GM19395 (cell line): ENCODE measurements around the gene BAIAP2L1.

Source experiments
- ATAC-seq: cut with Tn5 transposase; IDR thresholded peaks from one replicate; pipeline ENCODE4 v1.9.1; 2021; ENCODE audit warnings: mild to moderate bottlenecking, moderate library complexity; ENCODE audit not compliant: unreplicated experiment

Gene BAIAP2L1

DNA sequence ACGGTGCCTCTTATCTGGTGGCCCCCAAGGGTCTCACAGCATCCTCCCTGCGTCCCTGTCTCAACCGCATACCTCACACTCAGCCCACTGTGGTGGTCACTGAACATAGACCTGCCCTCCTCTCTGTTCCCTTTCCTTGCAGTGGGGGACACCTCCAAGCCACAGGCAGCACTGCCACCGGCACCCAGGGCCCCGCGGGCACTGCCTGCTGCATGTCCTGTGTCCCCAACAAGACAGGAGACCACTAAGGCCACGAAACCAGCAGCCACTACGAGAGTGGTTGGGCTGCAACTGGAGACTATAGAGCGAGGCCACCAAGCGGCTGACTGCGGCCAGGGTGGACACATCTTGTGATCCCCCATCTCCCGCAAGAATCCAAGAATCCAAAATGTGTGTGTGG, 104.1 kb downstream of the BAIAP2L1 start:
- ATAC-seq: no peak

- ATAC-seq: no peak
Measured at GRCh38 chr7:98295467-98296192, 105.3 kb downstream of the BAIAP2L1 start.

DNA sequence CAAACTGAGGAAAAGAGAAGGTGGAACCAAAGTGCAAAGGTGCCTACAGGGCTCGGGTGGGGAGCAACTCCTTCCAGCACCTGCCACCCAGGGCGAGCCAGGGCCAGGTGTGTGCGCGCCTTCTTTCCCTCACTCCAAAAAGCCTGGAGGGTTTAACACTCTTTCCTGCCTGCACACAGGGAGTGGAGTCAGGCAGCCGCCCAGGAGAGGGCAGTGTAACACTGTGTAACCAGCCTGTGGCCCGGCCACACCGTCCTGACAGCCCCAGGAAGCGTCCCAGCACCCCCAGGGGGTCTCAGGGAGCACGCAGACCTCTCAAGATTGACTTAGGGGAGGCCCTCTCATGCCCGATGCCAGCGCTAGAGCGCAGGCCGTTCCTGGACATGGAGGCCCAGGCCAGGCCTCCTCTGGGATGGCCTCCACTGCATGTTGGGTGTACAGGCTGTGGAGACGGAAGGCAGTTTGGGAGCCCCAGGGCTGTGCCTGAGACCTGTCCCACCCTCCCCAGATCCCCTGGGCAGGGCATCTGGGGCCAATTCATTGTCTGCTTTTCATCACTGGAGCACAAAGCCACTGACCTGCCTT, 106.0 kb downstream of the BAIAP2L1 start:
- no peak for ATAC-seq

GRCh38 chr7:98294326-98294725, 106.6 kb downstream of the BAIAP2L1 start:
- no peak for ATAC-seq

- no peak for ATAC-seq
Measured at GRCh38 chr7:98293746-98294145, 107.1 kb downstream of the BAIAP2L1 start.

DNA sequence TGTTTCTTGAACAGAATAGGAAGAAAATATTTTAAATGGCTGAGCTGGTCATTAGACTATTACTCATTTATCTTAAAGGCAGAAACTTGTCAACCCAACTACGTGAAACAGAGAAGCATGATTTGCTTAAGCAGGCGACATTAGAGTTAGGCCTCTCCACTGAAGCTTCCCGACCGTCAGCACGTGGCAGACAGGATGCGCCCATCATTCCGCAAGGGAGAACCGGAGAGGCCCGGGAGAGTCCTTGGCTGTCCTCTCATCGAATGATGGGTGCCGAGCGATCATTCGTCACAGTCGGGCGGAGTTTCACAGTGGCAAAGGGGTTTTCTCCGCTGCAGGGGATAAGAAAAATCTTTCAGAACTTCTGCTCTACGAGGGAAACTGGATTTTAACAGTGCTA, 107.6 kb downstream of the BAIAP2L1 start:
- no peak for ATAC-seq

DNA sequence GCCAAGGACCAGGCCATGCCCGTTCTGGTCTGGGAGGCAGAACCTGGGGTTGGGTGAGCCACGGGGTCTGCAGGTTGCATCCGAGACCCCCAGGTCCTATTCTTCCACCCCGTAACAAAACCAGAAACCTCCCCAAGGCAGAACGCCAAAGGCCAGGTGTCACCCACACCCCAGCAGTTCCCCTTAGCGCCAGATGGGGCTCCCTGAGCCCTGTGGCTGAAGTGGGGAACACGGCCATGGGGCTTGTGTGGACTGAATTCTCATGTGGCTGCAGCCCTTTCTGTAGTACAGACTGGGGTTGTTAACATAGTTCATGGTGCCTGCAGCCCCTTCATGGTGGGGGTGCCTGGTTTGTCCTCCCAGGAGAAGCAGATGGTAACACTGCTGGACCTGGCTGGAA, 109.2 kb downstream of the BAIAP2L1 start:
- ATAC-seq: no peak

DNA sequence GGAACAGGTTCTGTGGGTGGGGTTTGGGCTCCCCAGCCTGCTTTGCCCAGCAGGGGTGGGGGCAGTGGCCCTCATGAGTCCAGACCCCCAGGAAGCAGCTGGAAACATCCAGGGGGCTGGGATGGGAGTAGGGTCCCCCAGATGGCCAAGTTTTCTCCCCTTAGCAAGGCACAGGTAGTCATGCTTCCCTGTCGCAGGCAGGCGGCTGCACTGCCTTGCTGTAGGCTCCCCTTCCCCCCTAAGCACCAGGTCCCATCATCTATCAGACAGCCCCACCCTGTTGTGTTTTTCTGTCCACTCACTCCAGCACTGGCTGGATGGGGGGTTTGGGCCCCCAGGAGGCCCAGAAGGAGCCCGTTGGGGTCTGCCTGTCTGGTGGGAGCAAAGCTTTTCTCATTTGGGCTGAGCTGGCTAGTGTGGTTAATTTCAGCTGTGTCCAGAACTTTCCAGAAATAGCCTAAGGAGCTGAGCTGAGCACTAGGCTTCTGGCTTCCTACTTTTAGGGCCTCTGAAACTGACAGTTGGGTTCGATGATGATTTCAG, 111.5 kb downstream of the BAIAP2L1 start:
- ATAC-seq: no peak

GRCh38 chr7:98288064-98288823, 112.6 kb downstream of the BAIAP2L1 start:
- ATAC-seq: no peak

DNA sequence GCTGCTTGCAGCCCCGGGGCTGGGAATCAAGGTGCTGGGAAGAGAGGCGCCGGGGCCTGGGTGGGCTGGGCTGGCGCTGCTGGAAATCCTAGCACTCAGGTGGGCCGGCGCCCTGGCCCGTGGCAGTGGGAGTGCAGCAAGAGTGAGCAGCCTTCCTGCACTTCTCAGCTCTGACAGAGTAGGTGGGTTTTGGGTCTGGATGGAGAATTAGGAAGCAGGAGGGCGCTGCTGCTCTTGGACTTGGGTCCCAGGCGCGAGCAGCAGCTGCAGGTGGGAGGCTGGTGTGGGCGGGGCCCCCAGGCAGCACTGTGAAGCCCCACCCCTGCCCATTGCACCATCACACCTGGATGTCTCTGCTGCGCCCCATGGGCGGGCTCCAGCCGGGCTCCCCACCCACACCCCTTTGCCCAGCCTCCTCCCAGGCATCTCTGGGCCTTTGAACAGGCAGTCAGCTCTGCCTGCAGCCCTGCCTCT, 113.4 kb downstream of the BAIAP2L1 start:
- no peak for ATAC-seq

- ATAC-seq: no peak
Measured at GRCh38 chr7:98286701-98287485, 114.0 kb downstream of the BAIAP2L1 start.

DNA sequence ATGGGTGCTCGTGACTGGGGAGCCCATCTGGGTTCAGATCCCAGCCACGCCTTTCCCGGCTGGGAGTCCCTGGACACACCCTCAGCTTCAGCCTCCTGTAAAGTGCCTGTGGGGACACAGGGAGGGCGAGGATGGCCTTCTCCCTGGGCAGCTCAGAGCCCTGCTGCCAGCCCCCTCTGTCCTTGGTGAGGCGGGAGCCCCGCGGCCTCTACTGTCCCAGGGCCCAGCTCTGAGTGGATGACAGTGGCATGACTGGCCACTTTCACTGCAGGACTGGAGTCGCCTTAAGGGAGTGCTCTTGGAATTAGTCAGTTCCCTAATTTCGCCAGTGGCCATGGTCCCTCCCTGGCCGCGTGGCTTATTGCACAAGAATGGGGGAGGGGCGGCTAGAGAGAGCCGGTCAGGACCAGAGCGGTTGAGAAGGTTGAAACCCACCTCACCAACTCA, 114.8 kb downstream of the BAIAP2L1 start:
- no peak for ATAC-seq

GRCh38 chr7:98285157-98286092, 115.5 kb downstream of the BAIAP2L1 start:
- ATAC-seq: no peak

- ATAC-seq: no peak
Measured at GRCh38 chr7:98284335-98285036, 116.4 kb downstream of the BAIAP2L1 start.

DNA sequence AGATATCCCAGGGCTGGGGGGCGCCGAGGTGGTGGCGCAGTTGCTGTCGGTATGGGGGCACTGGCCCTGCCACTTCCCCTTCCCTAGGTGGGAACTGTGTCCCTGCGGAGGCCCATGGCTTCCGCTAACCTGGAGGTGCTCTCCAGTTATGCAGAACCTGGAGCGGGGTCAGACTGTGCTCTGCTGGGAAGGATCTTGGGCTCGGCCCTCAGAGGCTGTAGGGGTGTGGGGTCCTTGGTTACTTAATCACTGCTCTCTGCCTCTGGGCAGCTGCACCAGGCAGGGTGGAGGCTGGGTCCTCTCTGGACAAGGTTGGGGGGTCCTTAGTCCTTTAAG, 117.0 kb downstream of the BAIAP2L1 start:
- ATAC-seq: no peak

GRCh38 chr7:98283127-98283886, 117.6 kb downstream of the BAIAP2L1 start:
- no peak for ATAC-seq

DNA sequence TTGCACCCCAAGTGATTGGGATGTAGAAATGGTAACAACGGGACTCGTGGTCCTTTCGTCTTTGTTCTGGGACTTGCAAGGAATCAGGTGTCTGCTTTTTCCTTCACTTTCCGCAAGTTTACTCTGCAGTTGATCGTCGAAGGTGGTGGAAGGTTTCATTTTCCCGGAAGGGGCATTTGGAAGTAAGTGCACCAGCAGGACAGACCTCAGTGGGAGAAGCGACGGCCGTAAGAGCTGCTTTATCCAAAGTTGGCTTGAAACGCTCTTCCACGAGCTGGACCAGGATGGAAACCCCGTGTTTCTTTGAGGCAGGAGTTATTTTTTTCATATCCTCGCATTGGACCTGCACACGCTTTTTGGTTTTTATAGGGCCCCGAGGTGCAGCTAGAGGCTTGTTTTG, 118.2 kb downstream of the BAIAP2L1 start:
- no peak for ATAC-seq
